Neuron (in vitro differentiated cells): Measurements from ENCODE around the gene PABPN1.

Source experiments
- H2AFZ ChIP-seq: one replicate; pipeline ENCODE4 v1.6.1; 2013; ENCODE audit warnings: low read depth, mild to moderate bottlenecking, inconsistent platforms, low read length, moderate library complexity
- H3K27me3 ChIP-seq: one replicate; pipeline ENCODE4 v1.6.1; 2013; ENCODE audit warnings: low read length; ENCODE audit not compliant: insufficient read depth
- H3K36me3 ChIP-seq: one replicate; pipeline ENCODE4 v1.6.1; 2013; ENCODE audit warnings: low read length; ENCODE audit not compliant: insufficient read depth
- H3K4me1 ChIP-seq: one replicate; pipeline ENCODE4 v1.6.1; 2013; ENCODE audit warnings: low read length; ENCODE audit not compliant: insufficient read depth
- H3K4me3 ChIP-seq: 2 replicates; pipeline ENCODE4 v1.5.1; 2013; ENCODE audit warnings: mild to moderate bottlenecking, low read length, moderate library complexity
- H3K9me3 ChIP-seq: one replicate; pipeline ENCODE4 v1.6.1; 2013; ENCODE audit warnings: low read length

PABPN1 gene

GRCh38 chr14:23326491-23327332, 5.5 kb downstream of the PABPN1 start:
- Histone ChIP-seq H3K27me3 (no peaks in the 10 kb centered on the region), H3K4me3 (no peak overlapping the region), H3K9me3 (no peaks in the 10 kb centered on the region), H3K36me3 (peaks cover 30% of the 10 kb centered on the region), H3K4me1 (peaks cover 10% of the 10 kb centered on the region), H2AFZ (no peak overlapping the region)

DNA sequence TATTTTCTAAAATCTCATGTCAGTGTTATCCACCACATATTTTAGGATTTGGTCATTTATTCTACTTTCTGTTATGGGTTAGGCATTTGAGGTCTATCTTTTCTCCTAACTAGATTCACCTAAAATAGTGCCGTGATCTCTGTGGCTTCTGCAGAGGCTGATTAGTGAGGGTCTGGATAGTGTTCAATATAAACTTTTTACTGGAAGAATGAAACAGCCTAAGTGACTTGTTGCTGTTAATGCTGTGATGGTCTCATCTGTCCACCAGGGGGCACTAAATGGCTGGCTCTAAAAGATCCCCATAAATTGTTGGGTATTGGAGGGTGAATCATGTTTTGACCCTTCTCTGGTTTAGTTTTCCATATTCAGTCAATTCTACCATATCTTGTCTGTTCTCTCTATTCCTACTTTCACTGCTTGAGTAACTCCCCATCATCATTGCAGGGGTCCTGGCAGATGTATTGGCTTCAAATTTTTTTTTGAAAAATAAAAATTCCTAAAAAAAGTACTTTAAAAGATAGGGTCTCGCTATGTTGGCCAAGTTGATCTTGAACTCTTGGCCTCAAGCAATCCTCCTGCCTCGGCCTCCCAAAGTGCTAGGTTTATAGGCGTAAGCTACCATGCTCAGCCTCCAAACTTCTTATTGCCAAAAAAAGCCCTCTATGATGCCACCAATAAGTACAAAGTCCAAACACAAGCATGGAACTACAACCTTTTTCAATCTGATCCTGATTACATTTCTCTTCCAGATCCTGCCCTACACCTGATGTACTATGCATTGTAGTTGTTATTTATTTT, 6.9 kb downstream of the PABPN1 start:
- Histone ChIP-seq H3K4me1 (peaks cover 4% of the 10 kb centered on the region), H3K36me3 (peaks cover 24% of the 10 kb centered on the region)

DNA sequence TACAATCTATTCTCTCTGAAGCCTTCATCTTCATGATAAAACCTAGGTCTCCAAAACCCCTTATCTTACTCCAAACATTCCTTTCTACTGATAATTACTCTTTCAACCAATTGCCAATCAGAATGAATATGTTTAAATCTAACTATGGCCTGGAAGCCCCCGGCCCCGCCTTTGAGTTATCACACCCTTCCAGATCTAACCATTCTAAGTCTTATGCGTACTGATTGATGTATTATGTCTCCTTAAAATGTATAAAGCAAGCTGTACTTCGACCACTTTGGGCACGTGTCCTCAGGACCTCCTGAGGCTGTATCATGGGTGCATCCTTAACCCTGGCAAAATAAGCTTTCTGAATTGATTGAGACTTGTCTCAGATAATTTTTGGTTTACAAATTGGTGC, 14.4 kb downstream of the PABPN1 start:
- Histone ChIP-seq H3K27me3 (no peaks in the 10 kb centered on the region), H2AFZ (no peak overlapping the region), H3K36me3 (no peaks in the 10 kb centered on the region), H3K9me3 (no peaks in the 10 kb centered on the region), H3K4me1 (no peaks in the 10 kb centered on the region), H3K4me3 (no peak overlapping the region)

More for the DNA sequence above, 6.9 kb downstream of the PABPN1 start:
- no peak overlapping the region for H2AFZ ChIP-seq
- no peaks in the 10 kb centered on the region for H3K27me3 ChIP-seq
- no peaks in the 10 kb centered on the region for H3K9me3 ChIP-seq
- H3K4me3 ChIP-seq, result no peak overlapping the region

- no peaks in the 10 kb centered on the region for H3K27me3 ChIP-seq
- peaks cover 7% of the 10 kb centered on the region for H3K9me3 ChIP-seq
- no peaks in the 10 kb centered on the region for H3K4me1 ChIP-seq
- H3K36me3 ChIP-seq, result no peaks in the 10 kb centered on the region
- no peak overlapping the region for H2AFZ ChIP-seq
- H3K4me3 ChIP-seq, result no peak overlapping the region
These were observed 18.4 kb downstream of the PABPN1 start for GRCh38 chr14:23339506-23340268.

- Histone ChIP-seq H3K9me3 (peaks cover 7% of the 10 kb centered on the region), H3K4me1 (no peaks in the 10 kb centered on the region), H2AFZ (no peak overlapping the region), H3K27me3 (no peaks in the 10 kb centered on the region), H3K36me3 (no peaks in the 10 kb centered on the region), H3K4me3 (no peak overlapping the region)
These were observed 23.2 kb downstream of the PABPN1 start for GRCh38 chr14:23344481-23344880.

GRCh38 chr14:23345987-23346692, 24.9 kb downstream of the PABPN1 start:
- no peak overlapping the region for H3K4me3 ChIP-seq
- no peaks in the 10 kb centered on the region for H3K4me1 ChIP-seq
- no peak overlapping the region for H2AFZ ChIP-seq
- no peaks in the 10 kb centered on the region for H3K36me3 ChIP-seq
- H3K9me3 ChIP-seq, result peaks cover 7% of the 10 kb centered on the region
- no peaks in the 10 kb centered on the region for H3K27me3 ChIP-seq

DNA sequence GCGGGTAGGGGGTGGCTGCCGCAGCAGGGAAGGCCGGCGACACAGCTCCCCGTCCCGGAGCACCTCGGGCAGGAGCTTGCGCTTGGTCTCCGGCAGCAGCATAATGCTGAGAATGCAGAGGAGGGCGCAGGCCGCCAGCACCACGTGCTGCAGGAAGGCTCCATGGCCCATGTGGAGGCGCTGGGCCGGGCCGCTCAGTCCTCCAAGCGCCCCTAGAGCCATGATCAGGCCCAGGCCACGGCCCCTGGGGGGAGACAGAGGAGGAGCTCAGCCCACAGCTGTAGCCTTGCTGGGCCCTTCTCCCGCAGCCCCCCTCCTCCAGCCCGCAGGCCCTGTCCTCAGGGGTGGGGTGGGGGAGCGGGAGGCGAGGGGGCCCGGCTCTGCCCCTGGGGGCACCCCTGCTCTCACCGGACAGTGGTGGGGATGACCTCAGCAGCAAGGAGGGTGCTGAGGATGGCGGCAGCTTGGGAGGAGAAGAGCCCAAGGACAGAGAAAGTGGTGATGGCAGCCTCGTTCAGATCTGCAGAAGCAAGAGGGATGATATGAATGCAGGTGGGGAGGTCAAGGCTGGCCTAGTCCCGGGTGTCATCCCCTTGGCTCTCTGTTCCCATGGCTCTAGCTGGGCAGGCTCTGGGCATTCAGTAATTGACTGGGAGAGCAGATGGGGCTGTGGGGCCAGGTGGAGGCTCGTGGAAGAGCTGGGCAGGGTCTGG, 25.6 kb downstream of the PABPN1 start:
- H3K27me3 ChIP-seq, result no peaks in the 10 kb centered on the region

GRCh38 chr14:23347406-23348296, 26.4 kb downstream of the PABPN1 start:
- Histone ChIP-seq H3K36me3 (no peaks in the 10 kb centered on the region), H3K27me3 (no peaks in the 10 kb centered on the region), H2AFZ (no peak overlapping the region), H3K4me3 (no peak overlapping the region), H3K4me1 (peaks cover 7% of the 10 kb centered on the region), H3K9me3 (peaks cover 2% of the 10 kb centered on the region)

More for the DNA sequence above, 25.6 kb downstream of the PABPN1 start:
- H3K9me3 ChIP-seq, result peaks cover 6% of the 10 kb centered on the region
- no peaks in the 10 kb centered on the region for H3K36me3 ChIP-seq
- no peak overlapping the region for H3K4me3 ChIP-seq
- H3K4me1 ChIP-seq, result peaks cover 3% of the 10 kb centered on the region
- H2AFZ ChIP-seq, result no peak overlapping the region

DNA sequence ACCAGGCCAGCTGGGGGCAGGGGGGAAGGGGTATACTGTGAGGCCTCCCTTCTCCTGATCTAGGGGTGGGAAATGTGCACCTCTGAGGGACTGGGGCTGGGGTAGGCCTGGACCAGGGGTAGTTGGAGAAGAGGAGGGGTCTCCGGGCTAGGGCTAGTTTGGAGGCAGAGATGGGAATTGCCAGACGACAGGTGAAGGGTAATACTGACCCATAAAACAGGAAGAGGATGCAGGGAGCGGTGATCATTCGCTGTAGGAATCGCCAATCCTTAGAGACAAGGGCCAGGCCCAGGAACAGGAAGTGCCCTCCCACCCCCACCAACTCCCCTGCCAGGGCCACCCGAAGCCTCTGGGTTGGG, 27.0 kb downstream of the PABPN1 start:
- Histone ChIP-seq H3K9me3 (peaks cover 2% of the 10 kb centered on the region), H3K36me3 (no peaks in the 10 kb centered on the region), H3K4me1 (peaks cover 7% of the 10 kb centered on the region), H3K4me3 (no peak overlapping the region), H3K27me3 (no peaks in the 10 kb centered on the region), H2AFZ (no peak overlapping the region)

DNA sequence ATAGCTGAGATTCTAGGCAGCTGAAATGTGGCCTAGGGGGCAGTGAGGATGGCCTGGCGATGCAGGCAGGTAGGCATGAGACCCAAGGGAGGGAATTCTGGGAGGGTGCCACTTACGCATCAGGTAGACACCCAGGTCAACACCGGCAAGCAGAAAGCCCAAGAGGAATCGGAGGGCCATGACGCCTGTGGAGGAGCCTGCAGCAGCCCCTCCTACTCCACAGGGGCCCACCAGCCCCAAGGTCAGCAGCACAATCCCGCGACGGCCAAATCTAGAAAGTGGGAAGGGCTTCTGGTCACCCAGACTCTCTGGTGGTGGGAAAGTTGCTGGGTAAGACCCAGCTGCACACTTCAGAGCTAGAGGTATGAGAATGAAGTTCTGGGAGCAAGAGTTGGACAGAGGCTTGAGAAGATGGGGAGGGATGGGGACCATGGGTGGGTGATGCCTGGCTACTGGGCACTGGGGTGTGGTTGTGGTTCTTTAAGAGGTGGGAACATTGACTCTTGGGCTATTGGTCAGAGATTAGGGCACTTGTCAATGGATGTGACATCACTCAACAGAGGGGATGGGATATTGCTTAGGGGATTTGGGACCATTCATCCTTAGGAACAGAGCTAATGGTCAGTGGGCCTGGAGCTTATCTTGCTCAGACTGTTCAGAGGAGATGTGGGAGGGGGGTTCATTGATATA, 28.0 kb downstream of the PABPN1 start:
- no peaks in the 10 kb centered on the region for H3K36me3 ChIP-seq
- H3K4me1 ChIP-seq, result peaks cover 7% of the 10 kb centered on the region
- H2AFZ ChIP-seq, result no peak overlapping the region
- H3K9me3 ChIP-seq, result no peaks in the 10 kb centered on the region
- H3K27me3 ChIP-seq, result no peaks in the 10 kb centered on the region
- no peak overlapping the region for H3K4me3 ChIP-seq
